Erythroblast (primary cell): ENCODE results near the gene RASGRP4.

Experiments
- GATA1 ChIP-seq: IDR thresholded peaks from 2 replicates; pipeline ENCODE4 v1.6.1; 2011; ENCODE audit warnings: low read depth, mild to moderate bottlenecking, control low read depth, low read length, moderate library complexity
- POLR2A ChIP-seq: IDR thresholded peaks from 2 replicates; pipeline ENCODE4 v1.6.1; 2011; ENCODE audit warnings: mild to moderate bottlenecking, low read length

DNA sequence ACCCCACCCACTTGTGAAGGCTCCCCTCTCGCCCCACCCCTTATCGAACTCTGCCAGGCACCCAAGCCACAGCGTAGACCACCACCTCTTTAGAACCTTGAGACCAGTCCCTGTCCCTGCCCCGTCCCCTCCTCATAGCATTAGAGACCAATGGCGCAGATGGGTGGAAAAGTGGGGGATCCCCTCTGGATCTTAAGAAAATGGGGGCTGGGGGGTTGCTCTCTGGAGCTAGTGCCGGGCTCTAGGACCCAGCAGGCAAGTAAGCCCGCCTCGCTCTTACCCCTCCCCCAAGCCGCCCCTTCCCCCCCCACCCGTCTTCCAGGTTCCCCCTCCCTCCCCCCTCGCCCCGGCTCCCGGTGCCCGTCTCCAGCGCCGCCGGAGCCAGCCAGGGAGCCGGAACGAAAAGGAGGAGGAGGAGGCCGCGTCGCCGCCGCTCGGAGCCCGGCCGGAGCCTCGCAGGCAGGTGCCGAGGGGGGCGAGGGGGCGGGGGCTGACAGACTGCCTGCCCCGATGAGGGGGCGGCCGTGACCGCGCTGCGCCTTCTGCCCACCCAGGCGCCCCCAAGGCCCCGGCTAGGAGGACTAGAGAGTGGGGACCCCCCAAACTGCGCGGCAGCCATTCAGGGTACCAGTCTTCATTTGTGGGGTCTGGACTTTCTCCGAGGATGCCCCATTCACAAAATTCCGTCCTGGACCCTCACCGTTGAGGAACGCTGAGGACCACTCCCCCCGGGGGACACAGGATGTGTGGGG, 37.5 kb downstream of the RASGRP4 start, which contains the start of gene SPRED3:
- TF ChIP-seq POLR2A, result no peak
- TF ChIP-seq GATA1, result no peak
